Ovary (tissue), 9 donors: ENCODE measurements around the gene RPS28. TPM values are rescaled to one million over a fixed set of nuclear protein-coding genes. Genes with fewer than 3 reads are reported as not detected.

Experiments used
- DNase-seq, 5 donors: peaks; one replicate each; pipeline ENCODE4 v3.0.0-alpha.2; 2019 to 2020
- H3K27ac ChIP-seq, 2 donors: fragments of 200-600 bp; one replicate each; pipeline versions ENCODE4 v1.5.1 to v1.8.0; 2019 to 2022
- H3K27me3 ChIP-seq: fragments of 200-600 bp; one replicate; pipeline ENCODE4 v1.8.0; 2022
- H3K36me3 ChIP-seq: fragments of 200-600 bp; sonication (generic); one replicate; pipeline ENCODE4 v1.5.1; 2019
- H3K4me1 ChIP-seq: one replicate; pipeline ENCODE4 v1.8.1; 2013; ENCODE audit warnings: mild to moderate bottlenecking, moderate library complexity; ENCODE audit not compliant: insufficient read depth
- H3K4me3 ChIP-seq: fragments of 200-600 bp; sonication (generic); one replicate; pipeline ENCODE4 v1.5.1; 2017
- H3K9me3 ChIP-seq, 2 donors: fragments of 200-600 bp in 1 of 2; sonication (generic) in 1 of 2; one replicate each; pipeline versions ENCODE4 v1.5.1 to v1.8.1; 2013 to 2019; ENCODE audit warnings: mild to moderate bottlenecking in 1 of 2, moderate library complexity in 1 of 2
- EP300 ChIP-seq: sonication (generic); formaldehyde crosslinking; IDR thresholded peaks from one replicate; pipeline ENCODE4 v1.6.1; 2017; ENCODE audit warnings: antibody characterized with exemption
- POLR2A ChIP-seq: fragments of 450-650 bp; IDR thresholded peaks from one replicate; pipeline ENCODE4 v1.6.1; 2017; ENCODE audit warnings: antibody characterized with exemption, mild to moderate bottlenecking, moderate library complexity
- WGBS, 3 donors: extraction: QIAGEN DNeasy Blood & Tissue Kit in 1 of 3; methylation state at CpG; one replicate each; pipeline versions ENCODE4 v1.1.5 to v1.1.7; 2013 to 2017; 5-methylcytosine and 5-hydroxymethylcytosine counted together
- intact Hi-C, 4 donors: fragments of 100-400 bp; cut with DNase I; formaldehyde crosslinking; loops; one replicate each; pipeline versions ENCODE4 v1.11.0 to v1.15.1; 2022 to 2023
- polyA plus RNA-seq, 2 donors: library from polyadenylated mRNA; stranded (reverse); fragments of 200-250 nt in 1 of 2; fragments of 350-450 nt in 1 of 2; fragmentation: Illumina TruSeq in 1 of 2; extraction: RNeasy Lipid Tissue Mini Kit (QIAGEN cat#74804) in 1 of 2; gene quantifications; one replicate each; pipeline ENCODE4 v1.2.3, GENCODE V29; 2013 to 2014
- total RNA-seq, 7 donors: library from RNA; depleted of rRNA in 2 of 7; stranded (reverse); fragments of >200 nt in 2 of 7; fragmentation: NEBNext Ultra II Directional in 3 of 7; extraction: Animal tissue kit (Norgen Biotek cat#: 25700) in 3 of 7; gene quantifications; one replicate each; pipeline versions ENCODE4 v1.1.0 to v1.2.4, GENCODE V29; 2016 to 2023
- TF ChIP-seq, protein P1 (sequence below), 3 donors: fragments of 450-650 bp in 2 of 3; fragments of 200-600 bp in 1 of 3; IDR thresholded peaks; one replicate each; pipeline versions ENCODE4 v1.5.1 to v1.8.0; 2016 to 2022; ENCODE audit warnings: antibody characterized with exemption in 3 of 3, mild to moderate bottlenecking in 1 of 3
- donor health status: DM: no; HTN: no; CAD: no; lungs with moderate emphysema.
- donor health status: DM: no; HTN: no; CAD: no.
- donor health status: Bipolar disorder and iron deficiency.
- donor health status: DM: yes; HTN: yes; CAD: no.
- donor health status: DM: no; HTN: no; CAD: no.
- donor health status: DM: yes; HTN: yes; CAD: no.

Gene RPS28
- total and polyA plus RNA-seq, 9 donors = 47.7 to 2,713 (median 2,078) TPM

DNA sequence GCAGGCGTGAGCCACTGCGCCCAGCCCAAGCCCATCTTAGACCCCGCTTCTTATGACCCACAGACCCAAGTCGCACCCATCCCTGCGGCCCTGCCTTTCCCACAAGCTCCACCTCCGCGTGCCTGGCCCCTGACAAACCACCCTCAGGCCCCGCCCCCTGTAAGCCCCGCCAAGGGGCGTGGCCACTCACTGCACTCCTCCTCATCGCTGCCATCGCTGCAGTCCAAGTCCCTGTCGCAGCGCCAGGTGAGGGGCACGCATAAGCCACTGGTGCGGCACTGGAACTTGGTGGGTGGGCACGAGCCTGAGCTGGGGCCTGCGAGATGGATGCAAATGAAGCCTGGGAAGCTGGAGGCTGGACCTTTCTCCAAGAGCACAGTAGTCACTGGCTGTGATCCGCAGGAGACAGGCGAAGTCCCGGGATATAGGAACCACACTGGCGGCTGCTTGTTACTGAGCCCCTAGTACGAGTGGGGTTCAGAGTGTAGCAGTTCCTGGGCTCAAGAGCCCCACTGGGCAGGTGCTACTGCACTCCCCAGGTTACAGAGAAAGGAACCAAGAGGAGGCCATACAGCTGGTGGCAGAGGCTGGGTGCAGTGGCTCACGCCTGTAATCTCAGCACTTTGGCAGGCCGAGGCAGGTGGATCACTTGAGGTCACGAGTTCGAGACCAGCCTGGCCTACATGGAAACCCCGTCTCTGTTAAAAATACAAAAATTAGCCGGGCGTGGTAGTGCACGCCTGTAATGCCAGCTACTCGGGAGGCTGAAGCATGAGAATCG is 16.3 kb upstream of the RPS28 start:
- intact Hi-C loops = no loop called here

DNA sequence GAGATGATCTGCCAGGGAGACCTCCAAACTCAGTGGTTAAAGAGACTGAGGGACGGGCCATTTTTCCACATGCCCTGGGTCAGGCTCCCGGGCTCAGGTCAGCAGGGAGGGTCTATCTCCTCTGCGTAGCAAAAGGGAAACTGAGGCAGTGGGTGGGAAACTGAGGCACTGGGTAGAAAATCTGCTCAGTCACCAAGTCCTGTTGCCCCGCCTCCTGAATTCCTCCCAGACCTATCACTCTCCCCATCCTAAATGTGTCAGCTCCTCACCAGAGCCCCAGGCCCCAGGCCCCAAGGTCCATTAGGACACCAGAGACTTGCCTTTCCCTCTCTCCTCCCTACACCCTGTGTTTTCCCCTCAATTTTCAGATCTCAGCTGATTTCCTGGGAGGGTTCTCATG is 15.5 kb upstream of the RPS28 start:
- Histone ChIP-seq H3K4me3 (no peak overlapping the region), H3K9me3 (no peaks in the 10 kb centered on the region), H3K4me1 (peaks cover 7% of the 10 kb centered on the region), H3K36me3 (no peaks in the 10 kb centered on the region), H3K27ac (no peak overlapping the region), H3K27me3 (no peaks in the 10 kb centered on the region)
- 68 to 94% (median 77%) methylated on average over 4 of the region's 4 CpGs for WGBS, 3 donors
- intact Hi-C loops = no loop called here
- peak in 4 of 5 donors; percentile 4 to 17 (median 13) for DNase-seq
- TF ChIP-seq, protein P1, sequence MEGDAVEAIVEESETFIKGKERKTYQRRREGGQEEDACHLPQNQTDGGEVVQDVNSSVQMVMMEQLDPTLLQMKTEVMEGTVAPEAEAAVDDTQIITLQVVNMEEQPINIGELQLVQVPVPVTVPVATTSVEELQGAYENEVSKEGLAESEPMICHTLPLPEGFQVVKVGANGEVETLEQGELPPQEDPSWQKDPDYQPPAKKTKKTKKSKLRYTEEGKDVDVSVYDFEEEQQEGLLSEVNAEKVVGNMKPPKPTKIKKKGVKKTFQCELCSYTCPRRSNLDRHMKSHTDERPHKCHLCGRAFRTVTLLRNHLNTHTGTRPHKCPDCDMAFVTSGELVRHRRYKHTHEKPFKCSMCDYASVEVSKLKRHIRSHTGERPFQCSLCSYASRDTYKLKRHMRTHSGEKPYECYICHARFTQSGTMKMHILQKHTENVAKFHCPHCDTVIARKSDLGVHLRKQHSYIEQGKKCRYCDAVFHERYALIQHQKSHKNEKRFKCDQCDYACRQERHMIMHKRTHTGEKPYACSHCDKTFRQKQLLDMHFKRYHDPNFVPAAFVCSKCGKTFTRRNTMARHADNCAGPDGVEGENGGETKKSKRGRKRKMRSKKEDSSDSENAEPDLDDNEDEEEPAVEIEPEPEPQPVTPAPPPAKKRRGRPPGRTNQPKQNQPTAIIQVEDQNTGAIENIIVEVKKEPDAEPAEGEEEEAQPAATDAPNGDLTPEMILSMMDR (IDR thresholded peaks at IDR 0.05) = no peak
- TF ChIP-seq EP300 (no peak), POLR2A (no peak)

More for the DNA sequence above, 16.3 kb upstream of the RPS28 start:
- no peak for TF ChIP-seq POLR2A
- TF ChIP-seq EP300 = no peak
- TF ChIP-seq, protein P1 (IDR thresholded peaks at IDR 0.05) = no peak
- H3K27me3 ChIP-seq = no peaks in the 10 kb centered on the region
- H3K27ac ChIP-seq = no peak overlapping the region
- 78 to 82% (median 79%) methylated on average over 33 of the region's 33 CpGs for WGBS, 3 donors
- peaks cover 7% of the 10 kb centered on the region for H3K4me1 ChIP-seq
- no peaks in the 10 kb centered on the region for H3K36me3 ChIP-seq
- no peaks in the 10 kb centered on the region for H3K9me3 ChIP-seq
- H3K4me3 ChIP-seq = no peak overlapping the region
- DNase-seq = peak in 4 of 5 donors; percentile 10 to 56 (median 27)

DNA sequence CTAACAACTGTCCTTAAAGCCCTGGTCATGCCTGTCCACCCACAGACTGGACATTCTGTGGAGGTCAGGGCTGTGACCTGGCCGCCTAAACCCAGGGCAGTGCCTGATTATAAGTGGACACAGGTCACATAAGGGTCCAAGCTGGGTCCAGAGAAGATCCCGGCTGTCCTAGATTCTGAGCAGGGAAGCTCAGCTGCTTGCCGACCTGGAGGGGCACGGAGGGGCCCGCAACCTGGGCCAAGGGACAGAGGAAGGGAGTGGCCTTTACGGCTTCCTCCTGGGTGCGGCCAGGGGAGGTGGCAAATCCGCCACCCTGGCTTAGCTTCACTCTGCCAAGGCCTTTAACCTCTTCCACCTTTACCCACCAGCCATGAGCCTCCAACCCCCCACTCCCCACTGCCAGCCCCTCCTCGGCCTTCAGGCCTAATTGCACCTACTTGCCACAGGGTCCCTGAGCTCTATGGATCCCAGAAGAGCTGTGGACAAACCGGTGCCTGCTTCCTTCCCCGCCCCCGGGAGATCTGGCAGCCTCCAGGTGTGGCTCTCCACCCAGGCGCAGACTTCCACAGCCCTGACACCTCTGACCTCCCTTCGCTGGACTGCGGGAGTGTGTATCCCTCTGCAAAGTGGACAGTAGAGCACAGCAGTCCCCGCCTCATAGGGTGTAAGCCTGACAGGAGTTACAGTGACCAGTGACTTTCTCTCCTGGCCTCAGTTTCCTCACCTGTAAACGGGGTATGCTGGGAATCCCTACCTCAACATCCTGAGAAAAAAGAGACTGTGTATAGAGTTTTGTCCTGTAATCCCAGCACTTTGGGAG is 14.9 kb upstream of the RPS28 start:
- no peak overlapping the region for H3K27ac ChIP-seq
- no peaks in the 10 kb centered on the region for H3K36me3 ChIP-seq
- peak; percentile 11 to 38 (median 20) for DNase-seq
- peaks cover 7% of the 10 kb centered on the region for H3K4me1 ChIP-seq
- no peaks in the 10 kb centered on the region for H3K9me3 ChIP-seq
- no peak overlapping the region for H3K4me3 ChIP-seq
- no peaks in the 10 kb centered on the region for H3K27me3 ChIP-seq
- TF ChIP-seq, protein P1 (IDR thresholded peaks at IDR 0.05) = no peak
- TF ChIP-seq EP300 (no peak), POLR2A (no peak)
- intact Hi-C loops = no loop called here
- 72 to 75% (median 75%) methylated on average over 15 to 17 of the region's 17 CpGs for WGBS, 3 donors

DNA sequence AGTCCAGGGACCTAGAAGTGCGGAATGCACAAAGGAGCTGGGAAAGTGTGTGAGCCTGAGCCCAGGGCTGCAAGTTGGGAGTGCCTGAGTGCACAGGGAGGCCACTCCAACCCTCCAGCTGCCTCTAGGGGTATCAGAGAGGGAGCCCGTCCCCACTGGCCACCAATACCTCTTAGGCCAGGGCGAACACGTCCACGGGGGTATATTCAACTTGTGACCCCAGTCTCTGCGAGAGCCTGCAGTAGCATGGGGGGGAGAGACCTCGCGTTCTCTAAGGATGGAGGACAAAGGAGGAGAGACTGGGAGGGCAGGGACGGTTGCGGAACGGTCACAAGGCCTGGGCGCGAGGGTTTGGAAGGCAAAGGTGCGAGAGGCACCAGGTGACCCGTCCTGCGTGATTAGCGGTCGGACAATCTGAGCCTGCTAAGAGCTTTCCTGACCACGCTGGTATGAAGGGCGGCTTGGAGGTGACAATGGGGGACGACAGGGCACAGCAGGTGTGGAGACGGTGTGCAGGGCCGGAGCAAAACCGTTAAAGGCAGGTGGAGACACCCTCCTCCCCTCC is 13.8 kb upstream of the RPS28 start:
- intact Hi-C loops = no loop called here
- Histone ChIP-seq H3K9me3 (no peaks in the 10 kb centered on the region), H3K27ac (peak overlapping the region in 1 of 2 donors; percentile 41), H3K27me3 (no peaks in the 10 kb centered on the region), H3K4me1 (peaks cover 7% of the 10 kb centered on the region), H3K4me3 (peak overlapping the region; percentile 59), H3K36me3 (no peaks in the 10 kb centered on the region)
- no peak for TF ChIP-seq EP300
- TF ChIP-seq, protein P1 (IDR thresholded peaks at IDR 0.05) = no peak
- TF ChIP-seq POLR2A = no peak
- WGBS, 3 donors = 2 to 8% (median 5%) methylated on average over 24 of the region's 24 CpGs
- no peak for DNase-seq
